Tibial nerve (tissue), 4 donors: ENCODE measurements around the gene CNTN5. TPM values are rescaled to one million over a fixed set of nuclear protein-coding genes. Genes with fewer than 3 reads are reported as not detected.

Experiments used
- DNase-seq, 2 donors: peaks; one replicate each; pipeline ENCODE4 v3.0.0-alpha.2; 2019; ENCODE audit warnings: low spot score in 2 of 2
- H3K27ac ChIP-seq, 4 donors: fragments of 200-600 bp; sonication (generic) in 3 of 4; one replicate each; pipeline ENCODE4 v1.5.1; 2017 to 2019; ENCODE audit warnings: mild to moderate bottlenecking in 1 of 4
- H3K27me3 ChIP-seq, 2 donors: fragments of 200-600 bp; sonication (generic) in 1 of 2; one replicate each; pipeline versions ENCODE4 v1.5.1 to v1.6.0; 2017 to 2019
- H3K36me3 ChIP-seq, 3 donors: fragments of 200-600 bp; sonication (generic); one replicate each; pipeline ENCODE4 v1.5.1; 2018 to 2019
- H3K4me1 ChIP-seq, 4 donors: fragments of 200-600 bp; sonication (generic) in 3 of 4; one replicate each; pipeline ENCODE4 v1.5.1; 2017 to 2019
- H3K4me3 ChIP-seq, 4 donors: fragments of 200-600 bp; sonication (generic) in 3 of 4; one replicate each; pipeline ENCODE4 v1.5.1; 2017 to 2019; ENCODE audit warnings: mild to moderate bottlenecking in 1 of 4, moderate library complexity in 1 of 4
- H3K9me3 ChIP-seq, 4 donors: fragments of 200-600 bp; sonication (generic) in 3 of 4; one replicate each; pipeline ENCODE4 v1.5.1; 2017 to 2019
- EP300 ChIP-seq, 2 donors: sonication (generic); formaldehyde crosslinking; IDR thresholded peaks; one replicate each; pipeline ENCODE4 v1.6.1; 2017; ENCODE audit warnings: antibody characterized with exemption in 2 of 2, mild to moderate bottlenecking in 1 of 2
- POLR2A ChIP-seq, 2 donors: fragments of 450-650 bp; IDR thresholded peaks; one replicate each; pipeline ENCODE4 v1.6.1; 2017; ENCODE audit warnings: antibody characterized with exemption in 2 of 2, mild to moderate bottlenecking in 2 of 2, moderate library complexity in 2 of 2
- WGBS, 2 donors: methylation state at CpG; one replicate each; pipeline ENCODE4 v1.1.5; 2018; 5-methylcytosine and 5-hydroxymethylcytosine counted together
- total RNA-seq, 4 donors: library from RNA; depleted of rRNA; stranded (reverse); fragments of >200 nt; gene quantifications; one replicate each; pipeline ENCODE4 v1.1.0, GENCODE V29; 2016
- TF ChIP-seq, protein P1 (sequence below), 5 experiments: fragments of 200-600 bp in 3 of 5; fragments of 450-650 bp in 2 of 5; sonication (generic) in 3 of 5; IDR thresholded peaks; one replicate each; pipeline ENCODE4 v1.5.1; 2016 to 2019; ENCODE audit warnings: antibody characterized with exemption in 5 of 5, mild to moderate bottlenecking in 3 of 5, moderate library complexity in 2 of 5

CNTN5 gene
- total RNA-seq, 4 donors from 2014 or later = under 0.01 to 0.22 TPM; not detected in 2

GRCh38 chr11:100010393-100010792 is 989.6 kb downstream of the CNTN5 start:
- WGBS, 2 donors = 52 to 54% methylated on average over 3 of the region's 3 CpGs
- Histone ChIP-seq H3K4me3 (no peak overlapping the region), H3K4me1 (no peaks in the 10 kb centered on the region)

GRCh38 chr11:100011697-100012096 is 990.9 kb downstream of the CNTN5 start:
- 8 to 19% methylated on average over 1 of the region's 1 CpG for whole genome bisulfite sequencing, 2 donors
- TF ChIP-seq, protein P1, sequence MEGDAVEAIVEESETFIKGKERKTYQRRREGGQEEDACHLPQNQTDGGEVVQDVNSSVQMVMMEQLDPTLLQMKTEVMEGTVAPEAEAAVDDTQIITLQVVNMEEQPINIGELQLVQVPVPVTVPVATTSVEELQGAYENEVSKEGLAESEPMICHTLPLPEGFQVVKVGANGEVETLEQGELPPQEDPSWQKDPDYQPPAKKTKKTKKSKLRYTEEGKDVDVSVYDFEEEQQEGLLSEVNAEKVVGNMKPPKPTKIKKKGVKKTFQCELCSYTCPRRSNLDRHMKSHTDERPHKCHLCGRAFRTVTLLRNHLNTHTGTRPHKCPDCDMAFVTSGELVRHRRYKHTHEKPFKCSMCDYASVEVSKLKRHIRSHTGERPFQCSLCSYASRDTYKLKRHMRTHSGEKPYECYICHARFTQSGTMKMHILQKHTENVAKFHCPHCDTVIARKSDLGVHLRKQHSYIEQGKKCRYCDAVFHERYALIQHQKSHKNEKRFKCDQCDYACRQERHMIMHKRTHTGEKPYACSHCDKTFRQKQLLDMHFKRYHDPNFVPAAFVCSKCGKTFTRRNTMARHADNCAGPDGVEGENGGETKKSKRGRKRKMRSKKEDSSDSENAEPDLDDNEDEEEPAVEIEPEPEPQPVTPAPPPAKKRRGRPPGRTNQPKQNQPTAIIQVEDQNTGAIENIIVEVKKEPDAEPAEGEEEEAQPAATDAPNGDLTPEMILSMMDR (IDR thresholded peaks at IDR 0.05) = no peak
- TF ChIP-seq POLR2A (IDR thresholded peaks at IDR 0.05) = no peak
- TF ChIP-seq EP300 (IDR thresholded peaks at IDR 0.05) = no peak
- Histone ChIP-seq H3K4me1 (no peaks in the 10 kb centered on the region), H3K27ac (no peak overlapping the region), H3K27me3 (no peaks in the 10 kb centered on the region), H3K4me3 (no peak overlapping the region), H3K36me3 (no peaks in the 10 kb centered on the region), H3K9me3 (no peaks in the 10 kb centered on the region)
- DNase-seq = no peak

More at GRCh38 chr11:100010393-100010792, 989.6 kb downstream of the CNTN5 start:
- TF ChIP-seq, protein P1 (IDR thresholded peaks at IDR 0.05) = no peak
- TF ChIP-seq EP300 (IDR thresholded peaks at IDR 0.05) (no peak), POLR2A (IDR thresholded peaks at IDR 0.05) (no peak)
- H3K36me3 ChIP-seq = no peaks in the 10 kb centered on the region
- no peak overlapping the region for H3K27ac ChIP-seq
- DNase-seq = no peak
- H3K9me3 ChIP-seq = no peaks in the 10 kb centered on the region
- H3K27me3 ChIP-seq = no peaks in the 10 kb centered on the region

GRCh38 chr11:100013011-100013410 is 992.3 kb downstream of the CNTN5 start:
- Histone ChIP-seq H3K27me3 (no peaks in the 10 kb centered on the region), H3K4me1 (no peaks in the 10 kb centered on the region), H3K27ac (no peak overlapping the region), H3K4me3 (no peak overlapping the region), H3K36me3 (no peaks in the 10 kb centered on the region), H3K9me3 (no peaks in the 10 kb centered on the region)
- 43 to 54% methylated on average over 1 of the region's 1 CpG for WGBS, 2 donors
- DNase-seq = no peak
- TF ChIP-seq, protein P1 (IDR thresholded peaks at IDR 0.05) = no peak
- TF ChIP-seq EP300 (IDR thresholded peaks at IDR 0.05) = no peak
- TF ChIP-seq POLR2A (IDR thresholded peaks at IDR 0.05) = no peak

GRCh38 chr11:100031973-100032372 is 1011.2 kb downstream of the CNTN5 start:
- no peaks in the 10 kb centered on the region for H3K36me3 ChIP-seq
- H3K27me3 ChIP-seq = no peaks in the 10 kb centered on the region
- H3K9me3 ChIP-seq = peaks cover 0 to 9% (median 0%) of the 10 kb centered on the region in 4 donors
- H3K27ac ChIP-seq = no peak overlapping the region
- TF ChIP-seq POLR2A (IDR thresholded peaks at IDR 0.05) (no peak), EP300 (IDR thresholded peaks at IDR 0.05) (no peak)
- TF ChIP-seq, protein P1 (IDR thresholded peaks at IDR 0.05) = no peak
- no peaks in the 10 kb centered on the region for H3K4me1 ChIP-seq
- 100% methylated on average over 1 of the region's 1 CpG for WGBS, 2 donors
- DNase-seq = no peak
- H3K4me3 ChIP-seq = no peak overlapping the region

DNA sequence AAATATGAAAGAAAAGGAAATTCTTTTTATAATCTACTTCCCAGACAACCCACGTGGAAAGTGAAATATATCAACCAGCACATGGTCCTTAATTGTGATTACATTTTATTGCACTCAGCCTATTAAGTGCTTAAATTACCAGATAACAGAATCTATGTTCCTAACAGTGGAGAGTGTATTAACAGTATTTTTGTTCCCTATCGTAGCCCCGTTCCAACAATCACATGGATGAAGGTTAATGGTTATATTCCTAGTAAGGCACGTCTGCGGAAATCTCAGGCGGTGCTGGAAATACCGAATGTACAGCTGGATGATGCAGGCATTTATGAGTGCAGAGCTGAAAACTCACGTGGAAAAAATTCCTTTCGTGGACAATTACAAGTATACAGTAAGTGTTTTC is 1040.3 kb downstream of the CNTN5 start:
- H3K36me3 ChIP-seq = no peaks in the 10 kb centered on the region
- 63 to 70% methylated on average over 9 of the region's 9 CpGs for WGBS, 2 donors
- no peak for TF ChIP-seq EP300 (IDR thresholded peaks at IDR 0.05)
- TF ChIP-seq, protein P1 (IDR thresholded peaks at IDR 0.05) = no peak
- no peaks in the 10 kb centered on the region for H3K9me3 ChIP-seq
- DNase-seq = no peak
- no peaks in the 10 kb centered on the region for H3K4me1 ChIP-seq
- no peak overlapping the region for H3K4me3 ChIP-seq
- H3K27me3 ChIP-seq = no peaks in the 10 kb centered on the region
- no peak overlapping the region for H3K27ac ChIP-seq
